Activated CD4-positive, alpha-beta T cell treated with anti-CD3 and anti-CD28 coated beads for 1 hour (primary cell): ENCODE measurements around the gene TMEM121B.

Source experiments
- DNase-seq: peaks from one replicate; pipeline ENCODE4 v3.0.0-alpha.2; 2020

Gene TMEM121B

GRCh38 chr22:17109976-17110375 is 11.2 kb downstream of the TMEM121B start:
- DNase-seq, result no peak

- DNase-seq, result no peak
Measured at GRCh38 chr22:17109113-17109865, 11.9 kb downstream of the TMEM121B start.

GRCh38 chr22:17108256-17109112 is 12.7 kb downstream of the TMEM121B start:
- no peak for DNase-seq

- no peak for DNase-seq
Measured at GRCh38 chr22:17107547-17107810, 13.7 kb downstream of the TMEM121B start.

GRCh38 chr22:17106785-17107546 is 14.2 kb downstream of the TMEM121B start:
- no peak for DNase-seq

GRCh38 chr22:17106161-17106784 is 14.9 kb downstream of the TMEM121B start:
- DNase-seq, result no peak

- no peak for DNase-seq
Measured at GRCh38 chr22:17105143-17106129, 15.7 kb downstream of the TMEM121B start.

GRCh38 chr22:17104336-17104935 is 16.7 kb downstream of the TMEM121B start:
- DNase-seq, result no peak

GRCh38 chr22:17103351-17103750 is 17.8 kb downstream of the TMEM121B start:
- DNase-seq, result no peak

- no peak for DNase-seq
Measured at GRCh38 chr22:17102297-17102667, 18.9 kb downstream of the TMEM121B start.

GRCh38 chr22:17101475-17102296 is 19.5 kb downstream of the TMEM121B start:
- no peak for DNase-seq

GRCh38 chr22:17100621-17101020 is 20.5 kb downstream of the TMEM121B start:
- DNase-seq, result no peak

- DNase-seq, result no peak
Measured at GRCh38 chr22:17098379-17098819, 22.8 kb downstream of the TMEM121B start.

GRCh38 chr22:17097701-17098100 is 23.5 kb downstream of the TMEM121B start:
- DNase-seq, result no peak

GRCh38 chr22:17097062-17097461 is 24.1 kb downstream of the TMEM121B start:
- DNase-seq, result no peak

GRCh38 chr22:17096071-17096470 is 25.1 kb downstream of the TMEM121B start:
- DNase-seq, result no peak

GRCh38 chr22:17095538-17095937 is 25.6 kb downstream of the TMEM121B start:
- no peak for DNase-seq

GRCh38 chr22:17093081-17093480 is 28.1 kb downstream of the TMEM121B start:
- no peak for DNase-seq

GRCh38 chr22:17091851-17092250 is 29.3 kb downstream of the TMEM121B start:
- no peak for DNase-seq

GRCh38 chr22:17090550-17090949 is 30.6 kb downstream of the TMEM121B start:
- DNase-seq, result no peak
